ENCODE results near the gene NOCT. TPM values are rescaled to one million over a fixed set of nuclear protein-coding genes. Genes with fewer than 3 reads are reported as not detected.

Gene NOCT
- total RNA-seq, 8 experiments from 2014 or later = 6.5 to 30.8 (median 13.5) TPM

Other genes starting within 250 kb of the NOCT start
- 100 to 1,000 TPM in 1 of 8 experiments, 10 to 100 TPM in 7; 32.9 to 198 (median 53.4) TPM for gene ELF2, start 161.4 kb downstream of the NOCT start, total RNA-seq